Germinal center (tissue), 1 donor: Measurements from ENCODE around the gene WDFY4.

ENCODE experiments used
- DNase-seq: peaks from one replicate; pipeline ENCODE4 v3.0.0; 2012; ENCODE audit warnings: mixed read lengths, low spot score

Gene WDFY4

GRCh38 chr10:48771234-48771633 is 86.6 kb downstream of the WDFY4 start:
- DNase-seq: no peak

- no peak for DNase-seq
Measured at GRCh38 chr10:48772059-48772458, 87.4 kb downstream of the WDFY4 start.

GRCh38 chr10:48773580-48773979 is 88.9 kb downstream of the WDFY4 start:
- DNase-seq: no peak

- no peak for DNase-seq
Measured at GRCh38 chr10:48774416-48775205, 89.9 kb downstream of the WDFY4 start.

- DNase-seq: no peak
Measured at GRCh38 chr10:48775206-48775517, 90.5 kb downstream of the WDFY4 start.

GRCh38 chr10:48776005-48776522 is 91.4 kb downstream of the WDFY4 start:
- no peak for DNase-seq

GRCh38 chr10:48776528-48776927 is 91.9 kb downstream of the WDFY4 start:
- DNase-seq: no peak

GRCh38 chr10:48777110-48777509 is 92.4 kb downstream of the WDFY4 start:
- no peak for DNase-seq

GRCh38 chr10:48778193-48778857 is 93.7 kb downstream of the WDFY4 start:
- DNase-seq: no peak

GRCh38 chr10:48779077-48779476 is 94.4 kb downstream of the WDFY4 start:
- no peak for DNase-seq

GRCh38 chr10:48779546-48780152 is 95.0 kb downstream of the WDFY4 start:
- DNase-seq: no peak

- no peak for DNase-seq
Measured at GRCh38 chr10:48780341-48780740, 95.7 kb downstream of the WDFY4 start.

- DNase-seq: no peak
Measured at GRCh38 chr10:48782386-48782785, 97.7 kb downstream of the WDFY4 start.

GRCh38 chr10:48784031-48784430 is 99.4 kb downstream of the WDFY4 start:
- DNase-seq: no peak

GRCh38 chr10:48785796-48786195 is 101.1 kb downstream of the WDFY4 start:
- DNase-seq: no peak

GRCh38 chr10:48786606-48787282 is 102.1 kb downstream of the WDFY4 start:
- DNase-seq: no peak

- no peak for DNase-seq
Measured at GRCh38 chr10:48788554-48788953, 103.9 kb downstream of the WDFY4 start.

GRCh38 chr10:48789486-48790456 is 105.1 kb downstream of the WDFY4 start:
- no peak for DNase-seq

GRCh38 chr10:48790457-48791044 is 105.9 kb downstream of the WDFY4 start:
- no peak for DNase-seq

- no peak for DNase-seq
Measured at GRCh38 chr10:48791267-48791928, 106.7 kb downstream of the WDFY4 start.
